B cell (primary cell): ENCODE measurements around the gene POFUT2. TPM values are rescaled to one million over a fixed set of nuclear protein-coding genes. Genes with fewer than 3 reads are reported as not detected.
A peak's percentile ranks its signal among the peaks of the same experiment; 100 is the strongest.

Experiments used
- ATAC-seq: fragments of 200-7000 bp; cut with Tn5 transposase; one replicate; pipeline ENCODE4 v1.10.0; 2021; ENCODE audit warnings: low read depth, mild to moderate bottlenecking, moderate number of reproducible peaks, moderate library complexity
- CTCF ChIA-PET: fragments of 350-600 bp; sonication (Branson Sonifier 250); formaldehyde crosslinking; loops from one replicate; lab custom pipeline; 2021; ENCODE audit warnings: antibody characterized with exemption, inconsistent platforms; lab: Charles Lee
- POLR2A ChIA-PET: fragments of 350-600 bp; sonication (Branson Sonifier 250); formaldehyde crosslinking; loops from one replicate; lab custom pipeline; 2021; ENCODE audit warnings: antibody characterized with exemption; lab: Charles Lee
- DNase-seq: peaks from one replicate; pipeline ENCODE4 v3.0.0; 2013
- H2AFZ ChIP-seq: 2 replicates; pipeline ENCODE4 v1.6.1; 2012; ENCODE audit warnings: mild to moderate bottlenecking, low read depth, low read length; ENCODE audit not compliant: insufficient read depth, poor library complexity, severe bottlenecking
- H3K27ac ChIP-seq, 2 donors: 1 replicate in 1 of 2; 2 replicates in 1 of 2; pipeline ENCODE4 v1.5.1; 2012 to 2013; ENCODE audit warnings: low read length in 2 of 2, mild to moderate bottlenecking in 2 of 2, moderate library complexity in 1 of 2
- H3K27me3 ChIP-seq, 4 experiments: fragments of 200-600 bp in 1 of 4; sonication (generic) in 1 of 4; replicated peaks in 1 of 4; 1 replicate in 2 of 4; 2 replicates in 2 of 4; pipeline versions ENCODE4 v1.6.1 to v1.7.0; 2013 to 2016; ENCODE audit warnings: low read length in 3 of 4, mild to moderate bottlenecking in 2 of 4, mixed read lengths in 1 of 4, moderate library complexity in 1 of 4; ENCODE audit not compliant: insufficient read depth in 4 of 4, control insufficient read depth in 3 of 4; ENCODE audit errors: control extremely low read depth in 1 of 4
- H3K36me3 ChIP-seq, 2 experiments: replicated peaks in 1 of 2; 1 replicate in 1 of 2; 2 replicates in 1 of 2; pipeline versions ENCODE4 v1.6.1 to v1.7.1; 2013; ENCODE audit warnings: low read length in 1 of 2; ENCODE audit not compliant: insufficient read depth in 2 of 2, control insufficient read depth in 1 of 2; ENCODE audit errors: control extremely low read depth in 1 of 2, extremely low read depth in 1 of 2
- H3K4me1 ChIP-seq, 2 donors: fragments of 200-600 bp in 1 of 2; sonication (generic) in 1 of 2; 1 replicate in 1 of 2; 2 replicates in 1 of 2; pipeline versions ENCODE4 v1.5.1 to v1.6.1; 2013 to 2017; ENCODE audit warnings: low read length in 2 of 2; ENCODE audit not compliant: control insufficient read depth in 2 of 2, insufficient read depth in 2 of 2
- H3K4me2 ChIP-seq: replicated peaks from 2 replicates; pipeline ENCODE3; 2012; ENCODE audit warnings: mild to moderate bottlenecking, low read depth, low read length; ENCODE audit not compliant: poor library complexity, severe bottlenecking
- H3K4me3 ChIP-seq, 5 experiments: fragments of 200-600 bp in 1 of 5; sonication (generic) in 1 of 5; 1 replicate in 3 of 5; 2 replicates in 2 of 5; pipeline versions ENCODE4 v1.5.1 to v1.7.0; 2011 to 2016; ENCODE audit warnings: low read length in 4 of 5, mild to moderate bottlenecking in 4 of 5, low read depth in 2 of 5, control low read depth in 1 of 5, moderate library complexity in 1 of 5; ENCODE audit not compliant: insufficient read depth in 1 of 5; ENCODE audit errors: control extremely low read depth in 1 of 5, extremely low read depth in 1 of 5
- H3K79me2 ChIP-seq: fragments of 200-600 bp; sonication (generic); one replicate; pipeline ENCODE4 v1.6.0; 2016; ENCODE audit warnings: low read length; ENCODE audit not compliant: control insufficient read depth, insufficient read depth
- H3K9ac ChIP-seq: fragments of 200-600 bp; sonication (generic); 2 replicates; pipeline ENCODE4 v1.6.1; 2017; ENCODE audit warnings: mild to moderate bottlenecking, low read length, moderate library complexity
- H3K9me3 ChIP-seq, 3 donors: one replicate each; pipeline versions ENCODE4 v1.6.1 to v1.7.1; 2013; ENCODE audit warnings: low read length in 2 of 3; ENCODE audit not compliant: control insufficient read depth in 2 of 3, insufficient read depth in 1 of 3; ENCODE audit errors: control extremely low read depth in 1 of 3
- H4K20me1 ChIP-seq: 2 replicates; pipeline ENCODE4 v1.6.0; 2012; ENCODE audit warnings: mild to moderate bottlenecking, low read length; ENCODE audit not compliant: insufficient read depth, control insufficient read depth, poor library complexity, severe bottlenecking
- H3K27ac Mint-ChIP-seq: one replicate; pipeline ENCODE4 v1.8.0; 2021; ENCODE audit warnings: mixed read lengths
- H3K27me3 Mint-ChIP-seq: one replicate; pipeline ENCODE4 v1.8.0; 2021; ENCODE audit warnings: mixed read lengths
- H3K4me1 Mint-ChIP-seq: one replicate; pipeline ENCODE4 v1.8.0; 2021; ENCODE audit warnings: mixed read lengths
- H3K4me3 Mint-ChIP-seq: one replicate; pipeline ENCODE4 v1.8.0; 2021; ENCODE audit warnings: mixed read lengths
- H3K9me3 Mint-ChIP-seq: one replicate; pipeline ENCODE4 v1.8.0; 2022; ENCODE audit warnings: mixed read lengths; ENCODE audit not compliant: insufficient read depth
- CTCF ChIP-seq: fragments of 200-600 bp; IDR thresholded peaks from one replicate; pipeline ENCODE4 v1.8.0; 2022; ENCODE audit warnings: antibody characterized with exemption, mild to moderate bottlenecking
- EZH2 ChIP-seq: IDR thresholded peaks from 2 replicates; pipeline ENCODE4 v1.6.1; 2012; ENCODE audit warnings: borderline replicate concordance, low read depth, mild to moderate bottlenecking, moderate library complexity, low read length; ENCODE audit not compliant: insufficient read depth, poor library complexity, severe bottlenecking
- WGBS: methylation state at CpG from one replicate; pipeline ENCODE4 v1.1.5; 2013; ENCODE audit warnings: missing lambda C conversion rate; ENCODE audit not compliant: insufficient coverage; 5-methylcytosine and 5-hydroxymethylcytosine counted together
- intact Hi-C: fragments of 100-400 bp; cut with micrococcal nuclease; formaldehyde crosslinking; loops from one replicate; pipeline ENCODE4 v1.10.0; 2022
- polyA plus RNA-seq: library from polyadenylated mRNA; depleted of rRNA; stranded (reverse); fragments of >200 nt; gene quantifications from 2 replicates; pipeline ENCODE4 v1.2.3, GENCODE V29; 2012
- total RNA-seq, 2 donors: library from RNA; stranded (reverse); fragments of 120-200 nt in 1 of 2; gene quantifications; 1 replicate in 1 of 2; 2 replicates in 1 of 2; pipeline versions ENCODE4 v1.2.3 to v1.2.4, GENCODE V29; 2013 to 2022

Gene POFUT2
- total and polyA plus RNA-seq, 2 donors (not counting 1 experiment from before 2014, with no cell fraction given), result 38.3 to 41.8 TPM

GRCh38 chr21:45289655-45290515 lies 2.2 kb upstream of the POFUT2 start:
- POLR2A ChIA-PET, result no interaction called here
- intact Hi-C loops, result loop anchor here (5.0 kb wide), 2 partner anchors 252 to 348 kb away; partner anchors contain the start of genes SLC19A1 and SLX9

More at GRCh38 chr21:45289655-45290515, 2.2 kb upstream of the POFUT2 start:
- Histone ChIP-seq H3K27ac (no peak overlapping the region), H3K27me3 (peaks cover 0 to 3% (median 0%) of the 10 kb centered on the region in 4 experiments), H3K4me1 (peaks cover 17 to 26% of the 10 kb centered on the region in 2 donors), H3K36me3 (peaks cover 0 to 6% of the 10 kb centered on the region in 2 experiments), H3K4me3 (no peak overlapping the region), H4K20me1 (no peaks in the 10 kb centered on the region), H3K4me2 (no peak overlapping the region), H3K9me3 (no peaks in the 10 kb centered on the region), H3K79me2 (peaks cover 8% of the 10 kb centered on the region), H2AFZ (no peak overlapping the region), H3K9ac (no peak overlapping the region)
- no peaks in the 10 kb centered on the region for H3K9me3 Mint-ChIP-seq
- peaks cover 19% of the 10 kb centered on the region for H3K4me1 Mint-ChIP-seq
- DNase-seq (peak; percentile 5), ATAC-seq (no peak)
- H3K27me3 Mint-ChIP-seq, result no peaks in the 10 kb centered on the region
- H3K4me3 Mint-ChIP-seq, result peak overlapping the region; percentile 66
- no peak for TF ChIP-seq EZH2
- TF ChIP-seq CTCF, result no peak
- no peak overlapping the region for H3K27ac Mint-ChIP-seq
- CTCF ChIA-PET, result interaction anchor here (1.1 to 1.9 kb wide), 3 partner anchors 84 to 150 kb away, joined by 3 to 7 read pairs (median 5); no protein-coding TSS in a partner anchor
- 95% methylated on average over 13 of the region's 19 CpGs for WGBS
